ENCODE results near the gene LMBR1. TPM values are rescaled to one million over a fixed set of nuclear protein-coding genes. Genes with fewer than 3 reads are reported as not detected.
"Not testable (repeated sequence)": the region's sequence is repeated elsewhere in the genome, so short reads cannot be mapped to it uniquely, and the experiment has no call there.

Gene LMBR1
- total and polyA plus RNA-seq, 2 of the 13 experiments (the other 11 are each of a cell fraction or from before 2014, with no cell fraction given) = 20.9 to 39.6 TPM

- in situ Hi-C loops (cut with HindIII; ENCODE audit: extremely low pct_ligation_motif_present, low pct_unique_long_range_greater_than_20kb) = no loop called here
- H3K4me2 ChIP-seq (ENCODE audit: low read depth, low read length) = no peak overlapping the region
- H3K9me3 ChIP-seq (ENCODE audit: low read length) = no peaks in the 10 kb centered on the region
- ChIA-PET POLR2A (no interaction called here), CTCF (ENCODE audit: low intra/inter-chr PET ratio, low total read pairs) (no interaction called here)
- FAIRE-seq (no peak), DNase-seq (ENCODE audit: low spot score) (no peak), ATAC-seq (no peak)
- intact Hi-C loops (cut with micrococcal nuclease; ENCODE audit: unreplicated experiment) = no loop called here
- no peak overlapping the region for H3K27ac ChIP-seq (ENCODE audit: extremely low read length, insufficient read depth, low read length)
- H3K36me3 ChIP-seq (replicated peaks in 1 of 2; ENCODE audit: control insufficient read depth in 1 of 2, insufficient read depth in 2 of 2, low read length in 2 of 2) = peaks cover 0 to 16% of the 10 kb centered on the region in 2 experiments; a peak in 1 of 5 replicates
- BruUV-seq (replicated peaks) = no TSS peak
- TF ChIP-seq ZNF296 (CRISPR knock-in tag; conservative IDR thresholded peaks at IDR 0.05) = no peak
- TF ChIP-seq ZNF552 (CRISPR knock-in tag; IDR thresholded peaks at IDR 0.05; ENCODE audit: borderline replicate concordance) = no peak
- no peak for TF ChIP-seq ZNF766 (CRISPR knock-in tag; IDR thresholded peaks at IDR 0.05; ENCODE audit: borderline replicate concordance)
- TF ChIP-seq GABPB1 (CRISPR knock-in tag; IDR thresholded peaks at IDR 0.05) = no peak
- TF ChIP-seq HMGXB4 (CRISPR knock-in tag; IDR thresholded peaks at IDR 0.05; ENCODE audit: borderline replicate concordance in 1 of 2, low read depth in 1 of 2) = no peak
- TF ChIP-seq MBNL3 (CRISPR knock-in tag; conservative IDR thresholded peaks at IDR 0.05) = no peak
- no peak for TF ChIP-seq TEAD3 (CRISPR knock-in tag; optimal IDR thresholded peaks at IDR 0.05; ENCODE audit: borderline replicate concordance)
- TF ChIP-seq NCOA5 (CRISPR knock-in tag; IDR thresholded peaks at IDR 0.05) = no peak
- TF ChIP-seq ZNF33B (CRISPR knock-in tag; IDR thresholded peaks at IDR 0.05) = no peak
- no peak for TF ChIP-seq ZBTB38 (CRISPR knock-in tag; IDR thresholded peaks at IDR 0.05)
- no peak for TF ChIP-seq PAWR (CRISPR knock-in tag; IDR thresholded peaks at IDR 0.05; ENCODE audit: borderline replicate concordance)
- no peak for TF ChIP-seq ZNF772 (CRISPR knock-in tag; IDR thresholded peaks at IDR 0.05)
- no peak for TF ChIP-seq ZNF800 (CRISPR knock-in tag; IDR thresholded peaks at IDR 0.05)
- no peak for TF ChIP-seq RXRA (CRISPR knock-in tag; IDR thresholded peaks at IDR 0.05)
- TF ChIP-seq GFI1 (CRISPR knock-in tag; IDR thresholded peaks at IDR 0.05; ENCODE audit: borderline replicate concordance) = no peak
- H3K9ac ChIP-seq (ENCODE audit: insufficient read depth, low read depth, low read length) = no peak overlapping the region
- no peak overlapping the region for H3K4me3 ChIP-seq (replicated peaks in 1 of 3; ENCODE audit: insufficient read depth in 1 of 3, low read depth in 2 of 3, low read length in 3 of 3)
- H3K79me2 ChIP-seq (ENCODE audit: insufficient read depth, low read length) = no peaks in the 10 kb centered on the region
- H4K20me1 ChIP-seq (ENCODE audit: insufficient read depth, low read length) = no peaks in the 10 kb centered on the region
- no peaks in the 10 kb centered on the region for H3K4me1 ChIP-seq (ENCODE audit: insufficient read depth, low read length)
- WGBS (ENCODE audit: low lambda C conversion rate) = 95% methylated on average over 1 of the region's 3 CpGs
- H3K27me3 ChIP-seq (ENCODE audit: control insufficient read depth in 1 of 2, insufficient read depth in 2 of 2, low read length in 2 of 2) = no peaks in the 10 kb centered on the region
- no peak overlapping the region for H2AFZ ChIP-seq (ENCODE audit: low read length)
Observed at GRCh38 chr7:156811706-156812105, 81.3 kb downstream of the LMBR1 start.

GRCh38 chr7:156803656-156804055 lies 89.3 kb downstream of the LMBR1 start:
- H3K27ac ChIP-seq (ENCODE audit: extremely low read length, insufficient read depth, low read length); H3K4me3 ChIP-seq (replicated peaks in 1 of 3; ENCODE audit: insufficient read depth in 1 of 3, low read depth in 2 of 3, low read length in 3 of 3); H3K36me3 ChIP-seq (replicated peaks in 1 of 2; ENCODE audit: control insufficient read depth in 1 of 2, insufficient read depth in 2 of 2, low read length in 2 of 2); H3K4me1 ChIP-seq (ENCODE audit: insufficient read depth, low read length); intact Hi-C loops (cut with micrococcal nuclease; ENCODE audit: unreplicated experiment); DNase-seq (ENCODE audit: low spot score); H3K9me3 ChIP-seq (ENCODE audit: low read length); H3K27me3 ChIP-seq (ENCODE audit: control insufficient read depth in 1 of 2, insufficient read depth in 2 of 2, low read length in 2 of 2); POLR2A ChIA-PET; H3K79me2 ChIP-seq (ENCODE audit: insufficient read depth, low read length); H2AFZ ChIP-seq (ENCODE audit: low read length); H4K20me1 ChIP-seq (ENCODE audit: insufficient read depth, low read length); in situ Hi-C loops (cut with HindIII; ENCODE audit: extremely low pct_ligation_motif_present, low pct_unique_long_range_greater_than_20kb); ATAC-seq; CTCF ChIA-PET (ENCODE audit: low intra/inter-chr PET ratio, low total read pairs); H3K9ac ChIP-seq (ENCODE audit: insufficient read depth, low read depth, low read length); BruUV-seq (replicated peaks); FAIRE-seq; H3K4me2 ChIP-seq (ENCODE audit: low read depth, low read length): not testable (repeated sequence)
- 96% methylated on average over 4 of the region's 4 CpGs for WGBS (ENCODE audit: low lambda C conversion rate)

Data from HepG2 (cell line).